AML-193 (cell line): ENCODE data around the gene CCDC184.
"Not testable (repeated sequence)": the region's sequence is repeated elsewhere in the genome, so short reads cannot be mapped to it uniquely, and the experiment has no call there.

Source experiments
- DNase-seq, 2 experiments: peaks; one replicate each; lab custom pipeline; 2025; lab: John Stamatoyannopoulos, UW

The CCDC184 gene

DNA sequence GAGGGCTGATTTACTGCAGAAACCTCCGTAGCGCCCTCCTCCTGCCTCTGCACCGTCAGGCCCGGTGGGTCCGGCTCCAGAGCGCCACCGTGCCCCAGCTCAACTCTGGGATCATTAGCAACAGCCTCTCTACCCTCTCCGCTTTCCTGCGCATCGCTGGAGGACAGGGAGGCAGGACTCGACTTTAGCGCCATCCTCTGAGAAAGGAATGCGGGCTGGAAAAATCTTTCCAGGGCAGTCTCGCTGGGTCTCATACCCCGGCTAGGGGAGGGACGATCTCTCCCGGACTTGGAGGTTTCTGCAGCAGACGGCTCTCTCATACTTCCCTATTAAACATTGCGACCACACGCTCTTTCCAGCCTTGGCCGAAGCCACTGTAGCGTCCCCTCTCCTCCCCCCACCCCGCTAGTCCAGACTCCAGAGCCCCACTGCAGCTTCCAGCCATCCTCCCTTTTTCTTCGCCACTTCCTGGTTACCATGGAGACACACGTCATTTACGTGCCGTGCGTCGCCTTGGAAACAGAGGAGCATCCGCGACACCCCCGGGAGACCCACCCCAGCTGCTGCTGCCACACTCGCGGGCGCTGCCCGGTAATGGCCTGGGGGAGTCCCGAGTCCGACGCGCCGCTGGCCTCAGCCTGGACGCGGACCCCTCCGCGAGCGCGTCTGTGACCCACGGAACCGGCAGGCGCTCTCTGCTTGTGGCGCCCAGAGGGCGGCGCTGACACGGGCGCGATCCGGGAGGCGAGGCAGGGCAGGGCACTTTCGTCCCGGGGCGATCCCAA, at the start of gene CCDC184:
CCDC184 (plus strand) TSS at position 554 of the 785 bp plus-strand sequence. CDS start 479 bp downstream, outside the sequence.
- peak in 1 of 2 experiments; percentile 23 for DNase-seq

- no peak for DNase-seq
Observed at GRCh38 chr12:48135027-48135426, 48.4 kb upstream of the CCDC184 start.

GRCh38 chr12:48142818-48143674, 40.4 kb upstream of the CCDC184 start:
- DNase-seq = no peak

GRCh38 chr12:48143898-48144297, 39.5 kb upstream of the CCDC184 start:
- DNase-seq = no peak

DNA sequence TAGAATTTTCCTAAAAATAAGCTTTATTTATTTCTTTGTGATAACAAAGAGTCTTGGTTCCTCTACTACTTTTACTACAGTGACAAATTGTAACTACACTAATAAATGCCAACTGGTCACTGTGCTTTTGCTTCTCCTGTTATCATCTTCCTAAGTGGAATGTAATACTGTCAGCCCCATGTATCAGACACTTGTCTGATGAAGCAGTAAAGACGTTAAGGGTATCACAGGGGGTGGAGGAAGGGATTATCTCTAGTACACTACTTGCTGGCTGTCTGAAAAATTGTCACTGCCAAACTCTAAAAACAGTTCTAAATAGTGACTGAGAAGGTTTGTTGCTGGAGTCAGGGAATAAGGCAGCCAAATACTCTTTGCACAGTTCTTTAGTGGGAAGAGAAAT, 37.5 kb upstream of the CCDC184 start:
- no peak for DNase-seq

GRCh38 chr12:48151103-48151771, 32.2 kb upstream of the CCDC184 start:
- no peak for DNase-seq

DNA sequence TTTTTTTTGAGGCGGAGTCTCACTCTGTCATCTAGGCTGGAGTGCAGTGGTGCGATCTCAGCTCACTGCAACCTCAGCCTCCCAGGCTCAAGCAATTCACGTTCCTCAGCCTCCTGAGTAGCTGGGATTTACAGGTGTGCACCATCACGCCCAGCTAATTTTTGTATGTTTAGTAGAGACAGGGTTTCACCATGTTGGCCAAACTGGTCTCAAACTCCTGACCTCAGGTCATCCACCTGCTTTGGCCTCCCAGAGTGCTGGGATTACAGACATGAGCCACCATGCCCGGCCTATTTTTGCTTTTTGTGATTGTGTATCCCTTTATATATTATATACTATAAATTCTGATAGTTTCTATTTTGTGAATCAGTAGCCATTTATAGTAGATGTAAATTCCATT, 27.7 kb upstream of the CCDC184 start:
- not testable (repeated sequence) for DNase-seq

DNA sequence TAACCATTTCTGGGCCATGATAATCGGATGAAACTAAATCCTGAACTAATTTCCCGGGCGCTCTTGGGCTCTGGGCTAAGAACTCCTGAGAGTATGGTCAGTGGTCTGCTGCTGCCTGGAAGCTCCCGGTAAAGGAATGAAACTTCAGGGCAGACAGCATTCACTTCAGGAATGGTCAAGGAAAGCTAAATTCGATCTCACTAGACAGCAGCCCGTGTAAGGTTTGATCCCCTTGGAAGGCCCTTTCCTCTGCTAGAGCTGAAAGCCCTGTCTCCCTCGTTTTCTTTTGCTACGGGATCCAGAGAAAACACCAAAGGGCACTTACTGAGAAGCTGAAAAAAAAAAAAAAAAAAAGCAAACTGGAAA, 26.8 kb upstream of the CCDC184 start:
- no peak for DNase-seq

- DNase-seq = peak; percentile 97 to 98
Observed at GRCh38 chr12:48157018-48157888, 26.2 kb upstream of the CCDC184 start, which contains the start of gene ASB8. Gene ASB8 (minus strand): TSS chr12:48157515. CDS start chr12:48153496, 4,019 bp downstream.

DNA sequence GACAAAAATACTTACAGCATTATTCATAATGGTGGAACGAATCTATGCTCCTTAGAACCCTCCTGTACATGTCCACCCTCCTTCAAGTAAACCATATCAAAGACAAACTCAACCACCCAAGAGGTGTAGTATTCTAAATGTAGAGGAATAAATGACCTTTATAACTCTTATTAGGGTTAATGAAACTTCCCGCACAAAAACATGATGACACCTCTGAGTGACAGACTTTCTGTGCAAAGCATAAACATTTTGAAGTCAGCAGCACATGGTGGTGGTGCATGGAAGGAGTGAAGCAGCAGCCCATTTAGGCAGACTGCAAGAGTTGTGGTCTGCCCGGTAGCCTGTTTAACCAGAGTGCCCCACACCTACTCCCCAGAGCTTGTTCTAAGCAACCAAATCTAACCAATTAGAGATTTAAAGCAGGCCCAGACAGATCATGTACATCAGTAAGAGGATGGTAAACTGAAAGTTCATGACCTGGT, 25.5 kb upstream of the CCDC184 start:
- no peak for DNase-seq

- DNase-seq = no peak
Observed at GRCh38 chr12:48160046-48160445, 23.4 kb upstream of the CCDC184 start.

DNA sequence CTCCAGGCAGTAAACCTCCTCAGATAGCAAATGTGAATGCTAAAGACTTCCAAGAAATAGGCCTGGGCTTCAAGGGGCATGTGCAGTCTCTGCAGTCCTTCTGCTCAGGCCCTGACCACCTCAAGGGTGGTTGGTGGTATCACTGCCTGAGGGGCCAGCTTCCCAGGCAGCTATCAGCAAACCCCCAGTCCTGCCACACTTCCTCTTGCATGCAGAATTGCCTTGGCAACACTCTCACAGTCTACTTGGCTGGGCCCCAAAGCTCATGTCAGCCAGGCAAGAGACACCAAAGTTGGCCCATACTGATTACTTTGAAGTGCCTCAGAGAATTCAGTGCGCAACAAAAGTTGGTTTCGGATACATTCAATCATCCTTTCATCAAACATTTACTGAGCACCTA, 22.6 kb upstream of the CCDC184 start:
- DNase-seq = peak; percentile 77 to 83

DNA sequence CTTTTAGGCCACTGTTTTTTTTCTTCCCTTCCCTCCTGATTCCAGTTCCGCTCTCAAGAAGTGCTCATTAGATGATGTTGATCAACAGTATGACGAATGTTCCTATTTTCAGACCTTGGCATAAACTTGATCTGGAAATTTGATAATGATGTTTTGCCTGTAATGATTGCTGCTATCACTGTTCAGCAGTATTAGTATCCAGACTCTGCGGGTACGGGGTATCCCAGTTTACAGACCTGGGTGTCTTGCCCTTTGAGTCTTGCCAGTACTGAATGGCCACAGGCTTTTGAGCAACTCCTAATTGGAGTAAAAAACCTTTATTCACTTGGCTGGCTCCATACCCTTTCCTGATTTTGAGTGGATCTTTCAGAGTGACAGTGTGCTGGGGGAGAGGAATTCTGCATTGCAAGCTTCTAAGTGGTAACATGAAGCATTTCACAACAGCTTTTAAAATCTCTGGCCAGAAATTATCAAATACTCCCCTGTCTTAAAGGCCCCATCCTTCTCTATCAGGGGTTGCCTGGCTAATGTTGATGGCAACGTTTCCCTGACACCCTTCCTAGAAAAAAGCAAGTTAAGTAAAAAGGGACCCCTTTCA, 20.2 kb upstream of the CCDC184 start:
- DNase-seq = no peak

DNA sequence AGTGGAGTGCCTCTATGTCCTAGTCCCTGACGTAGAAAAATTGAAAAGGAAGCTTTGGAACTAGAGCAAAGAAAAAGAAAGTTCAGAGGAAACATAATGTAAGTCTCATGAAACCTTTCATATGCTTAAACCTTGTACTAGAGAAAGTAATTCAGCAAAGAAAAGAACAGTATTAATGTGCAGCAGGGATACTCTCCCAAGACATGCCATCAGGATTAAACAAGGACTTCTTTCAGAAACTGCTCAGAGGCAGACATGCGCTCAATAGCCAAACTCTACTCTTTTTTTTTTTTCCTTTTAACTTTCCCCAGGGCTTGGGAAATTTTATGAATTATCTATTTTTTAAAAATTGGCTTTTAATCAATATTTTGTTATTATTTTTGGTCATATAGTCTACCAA, 19.0 kb upstream of the CCDC184 start:
- DNase-seq = no peak

- peak; percentile 49 to 53 for DNase-seq
Observed at GRCh38 chr12:48165089-48165981, 18.1 kb upstream of the CCDC184 start.

DNA sequence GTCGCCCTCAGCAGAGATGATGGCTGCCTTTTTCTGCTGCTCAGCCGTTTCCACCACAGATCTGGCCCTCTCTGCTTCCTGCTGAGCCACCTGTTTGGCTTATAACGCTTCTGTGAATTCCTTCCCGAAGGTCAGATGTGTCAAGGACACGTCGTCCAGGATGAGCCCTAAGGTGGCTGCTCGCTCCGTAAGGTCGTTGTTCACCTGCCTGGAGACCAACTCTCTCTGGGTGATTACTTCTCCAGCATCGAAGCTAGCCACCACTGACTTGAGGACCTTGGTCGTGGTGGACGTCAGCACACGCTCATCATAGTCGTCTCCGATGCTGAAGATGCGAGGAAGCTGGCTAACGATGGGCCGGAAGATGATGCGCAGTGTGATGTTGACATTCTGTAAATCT, 14.4 kb upstream of the CCDC184 start:
- DNase-seq = no peak

GRCh38 chr12:48175613-48176416, 7.6 kb upstream of the CCDC184 start:
- no peak for DNase-seq

GRCh38 chr12:48176417-48176751, 7.1 kb upstream of the CCDC184 start:
- DNase-seq = no peak

DNA sequence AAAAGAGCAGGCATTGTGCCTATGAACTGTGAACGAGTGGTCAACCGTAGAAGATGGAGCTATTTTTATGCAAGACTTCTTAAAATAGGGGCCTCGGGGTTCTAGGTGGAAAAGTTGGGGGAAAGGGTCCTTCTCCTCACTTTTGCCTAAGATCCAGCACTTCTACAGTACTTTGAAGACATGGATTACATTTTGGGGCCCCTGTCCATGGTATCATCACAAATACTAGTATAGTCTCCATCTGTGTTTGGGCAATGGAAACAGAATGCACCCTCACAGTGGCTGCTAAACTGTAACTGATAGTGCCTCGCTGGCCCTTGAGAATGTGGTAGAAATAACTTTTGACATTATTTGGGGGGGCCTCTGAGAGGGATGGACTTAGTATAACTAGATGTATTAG, 5.5 kb upstream of the CCDC184 start:
- no peak for DNase-seq
